Fibroblast of skin of left quadriceps (primary cell): ENCODE measurements around the gene GJC2.

Experiments
- DNase-seq, 2 experiments: peaks; one replicate each; pipeline ENCODE4 v3.0.0-alpha.2; 2013; ENCODE audit warnings: low read depth in 2 of 2

The GJC2 gene

GRCh38 chr1:228190182-228190581 lies 40.5 kb downstream of the GJC2 start:
- DNase-seq, result no peak

- no peak for DNase-seq
Observed at GRCh38 chr1:228190778-228191177, 41.0 kb downstream of the GJC2 start.

- DNase-seq, result no peak
Observed at GRCh38 chr1:228194436-228194835, 44.7 kb downstream of the GJC2 start.

GRCh38 chr1:228194921-228195812 lies 45.4 kb downstream of the GJC2 start:
- no peak for DNase-seq

GRCh38 chr1:228197555-228198147 lies 47.9 kb downstream of the GJC2 start:
- DNase-seq, result no peak

GRCh38 chr1:228198977-228199590 lies 49.4 kb downstream of the GJC2 start:
- DNase-seq, result no peak

GRCh38 chr1:228204958-228205357 lies 55.2 kb downstream of the GJC2 start:
- DNase-seq, result no peak

- DNase-seq, result no peak
Observed at GRCh38 chr1:228205526-228206436, 56.1 kb downstream of the GJC2 start.

- no peak for DNase-seq
Observed at GRCh38 chr1:228206582-228207351, 57.0 kb downstream of the GJC2 start.

- DNase-seq, result no peak
Observed at GRCh38 chr1:228207381-228207810, 57.7 kb downstream of the GJC2 start.

GRCh38 chr1:228207851-228208821 lies 58.4 kb downstream of the GJC2 start, which contains the start of gene OBSCN:
TSS of gene OBSCN (plus strand) at chr1:228208044. CDS start at chr1:228211784, 3,740 bp downstream.
- no peak for DNase-seq

GRCh38 chr1:228208831-228209551 lies 59.3 kb downstream of the GJC2 start:
- no peak for DNase-seq
